Measurements from ENCODE around the gene PALS1.

The PALS1 gene

DNA sequence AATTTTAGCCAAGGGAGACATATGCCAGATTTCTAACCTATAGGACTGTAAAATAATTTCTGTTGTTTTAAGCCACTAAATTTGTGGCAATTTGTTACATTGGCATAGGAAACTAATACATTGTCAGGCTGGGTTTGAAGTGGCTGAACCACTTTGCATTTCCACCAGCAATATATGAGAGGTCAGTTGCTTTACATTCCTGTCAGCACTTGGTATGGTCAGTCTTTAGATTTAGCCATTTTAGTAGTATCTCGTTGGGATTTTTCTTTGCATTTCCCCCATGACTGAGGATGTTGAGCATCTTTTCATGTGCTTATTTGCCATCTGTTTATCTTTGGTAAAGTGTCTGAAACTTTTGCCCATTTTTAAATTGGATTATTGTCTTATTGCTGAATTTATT lies 3.9 kb downstream of the PALS1 start:
- no peak overlapping the region for H3K9ac ChIP-seq
- H3K27me3 ChIP-seq: no peaks in the 10 kb centered on the region
- peaks cover 8 to 22% (median 15%) of the 10 kb centered on the region in 10 experiments for H3K4me1 ChIP-seq
- TF ChIP-seq Cebpa-rat (IDR thresholded peaks at IDR 0.05): no peak
- H4K20me1 ChIP-seq: peaks cover 0 to 55% (median 9%) of the 10 kb centered on the region in 11 experiments; a peak in 8 of 22 replicates
- H3K9me3 ChIP-seq (replicated peaks in 1 of 11): no peaks in the 10 kb centered on the region
- peaks cover 0 to 6% (median 0%) of the 10 kb centered on the region in 11 experiments; a peak in 1 of 22 replicates for H3K36me3 ChIP-seq
- no peak overlapping the region for H3K27ac ChIP-seq
- no peak overlapping the region for H3K4me3 ChIP-seq
- H3K4me2 ChIP-seq: no peak overlapping the region

DNA sequence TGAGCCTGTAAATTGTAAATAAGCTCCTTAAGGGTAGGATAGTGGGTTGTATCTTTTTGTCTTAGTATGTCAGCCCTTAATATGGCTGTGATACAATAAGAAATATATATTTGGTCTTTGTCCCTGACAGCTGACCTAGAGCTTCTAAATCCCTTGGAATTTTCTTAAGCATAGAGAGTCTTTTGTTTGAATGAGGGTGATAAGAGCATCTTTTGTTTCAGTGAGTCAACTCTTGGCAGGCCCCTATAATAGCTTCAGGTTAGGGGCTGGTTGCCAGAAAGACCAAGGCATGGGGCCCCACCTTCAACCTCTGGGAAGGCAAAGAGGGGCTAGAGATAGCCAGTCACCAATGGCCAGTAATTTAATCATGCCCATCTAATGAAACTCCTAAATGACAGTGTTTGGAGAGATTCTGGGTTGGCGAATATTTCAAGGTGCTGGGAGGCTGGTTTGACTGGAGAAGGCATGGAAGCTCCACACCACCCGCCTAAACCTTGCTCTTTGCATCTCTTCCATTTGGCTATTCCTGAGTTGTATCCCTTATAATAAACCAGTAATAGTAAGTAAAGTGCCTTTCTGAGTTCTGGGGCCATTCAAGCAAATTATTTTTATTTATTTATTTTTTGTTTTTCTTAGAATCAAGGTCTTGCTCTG lies 10.5 kb downstream of the PALS1 start:
- peaks cover 0 to 11% (median under 1%) of the 10 kb centered on the region in 11 experiments; a peak in 6 of 22 replicates for H3K36me3 ChIP-seq
- no peak overlapping the region for H3K4me2 ChIP-seq
- H4K20me1 ChIP-seq: peaks cover 0 to 84% (median 10%) of the 10 kb centered on the region in 11 experiments; a peak in 9 of 22 replicates
- H3K9me3 ChIP-seq (replicated peaks in 1 of 11): no peaks in the 10 kb centered on the region
- no peak overlapping the region for H3K27ac ChIP-seq
- H3K4me3 ChIP-seq: no peak overlapping the region
- TF ChIP-seq Cebpa-rat (IDR thresholded peaks at IDR 0.05): no peak
- H3K4me1 ChIP-seq: peaks cover 0 to 6% (median 5%) of the 10 kb centered on the region in 10 experiments; a peak in 7 of 20 replicates
- no peak overlapping the region for H3K9ac ChIP-seq
- no peaks in the 10 kb centered on the region for H3K27me3 ChIP-seq

GRCh38 chr14:67253076-67253635 lies 11.9 kb downstream of the PALS1 start:
- H4K20me1 ChIP-seq: peaks cover 0 to 80% (median 10%) of the 10 kb centered on the region in 11 experiments; a peak in 9 of 22 replicates

GRCh38 chr14:67257906-67258305 lies 16.7 kb downstream of the PALS1 start:
- Histone ChIP-seq H3K9ac (no peak overlapping the region), H3K9me3 (replicated peaks in 1 of 11) (no peaks in the 10 kb centered on the region), H3K36me3 (peaks cover 0 to 22% (median 5%) of the 10 kb centered on the region in 11 experiments; a peak in 8 of 22 replicates), H3K4me2 (no peak overlapping the region), H4K20me1 (peaks cover 0 to 77% (median 10%) of the 10 kb centered on the region in 11 experiments; a peak in 11 of 22 replicates), H3K4me1 (peaks cover 0 to 6% (median 2%) of the 10 kb centered on the region in 10 experiments; a peak in 5 of 20 replicates), H3K27me3 (no peaks in the 10 kb centered on the region), H3K27ac (no peak overlapping the region), H3K4me3 (no peak overlapping the region)
- TF ChIP-seq Cebpa-rat (IDR thresholded peaks at IDR 0.05): no peak

More at GRCh38 chr14:67253076-67253635, 11.9 kb downstream of the PALS1 start:
- H3K36me3 ChIP-seq: peaks cover 0 to 14% (median 4%) of the 10 kb centered on the region in 11 experiments; a peak in 7 of 22 replicates
- TF ChIP-seq Cebpa-rat (IDR thresholded peaks at IDR 0.05): no peak
- no peak overlapping the region for H3K27ac ChIP-seq
- H3K27me3 ChIP-seq: no peaks in the 10 kb centered on the region
- H3K4me1 ChIP-seq: peaks cover 0 to 6% (median 5%) of the 10 kb centered on the region in 10 experiments; a peak in 7 of 20 replicates
- H3K9ac ChIP-seq: no peak overlapping the region
- no peak overlapping the region for H3K4me2 ChIP-seq
- H3K9me3 ChIP-seq (replicated peaks in 1 of 11): no peaks in the 10 kb centered on the region
- no peak overlapping the region for H3K4me3 ChIP-seq

DNA sequence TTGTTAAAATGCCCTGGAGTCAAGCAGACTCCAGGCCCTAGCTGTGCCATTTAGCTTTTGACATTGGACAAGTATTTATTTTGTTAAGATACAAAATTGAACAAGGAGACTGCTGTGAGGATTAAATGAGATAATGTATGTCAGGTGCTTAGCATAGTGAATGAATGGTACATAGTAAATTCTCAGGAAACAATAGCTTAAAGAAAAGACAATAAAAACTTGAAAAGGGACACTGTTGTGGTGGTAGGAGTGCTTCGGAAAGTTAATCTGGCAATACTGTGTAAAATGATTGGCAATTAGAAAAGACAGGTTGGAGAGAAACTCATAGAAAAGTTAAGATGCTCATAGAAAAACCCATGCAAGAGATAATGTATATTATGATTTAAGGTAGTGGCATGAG lies 19.7 kb downstream of the PALS1 start:
- Histone ChIP-seq H3K4me1 (no peaks in the 10 kb centered on the region; a peak in 1 of 20 replicates), H3K27ac (no peak overlapping the region), H3K36me3 (peaks cover 0 to 22% (median 6%) of the 10 kb centered on the region in 11 experiments; a peak in 7 of 22 replicates), H3K9ac (no peak overlapping the region), H3K4me2 (no peak overlapping the region), H3K27me3 (no peaks in the 10 kb centered on the region), H3K4me3 (no peak overlapping the region), H3K9me3 (replicated peaks in 1 of 11) (0 out of 22 replicates have a peak, but pooled peaks cover 0 to 3% (median 0%) of the 10 kb centered on the region in 11 experiments), H4K20me1 (peaks cover 0 to 69% (median 12%) of the 10 kb centered on the region in 11 experiments; a peak in 11 of 22 replicates)
- TF ChIP-seq Cebpa-rat (IDR thresholded peaks at IDR 0.05): no peak

GRCh38 chr14:67263499-67264149 lies 22.4 kb downstream of the PALS1 start:
- Histone ChIP-seq H3K4me3 (no peak overlapping the region), H4K20me1 (peaks cover 0 to 67% (median 6%) of the 10 kb centered on the region in 11 experiments; a peak in 11 of 22 replicates), H3K27ac (no peak overlapping the region), H3K9me3 (replicated peaks in 1 of 11) (peaks cover 0 to 3% (median 0%) of the 10 kb centered on the region in 11 experiments; a peak in 1 of 22 replicates), H3K4me2 (no peak overlapping the region), H3K27me3 (no peaks in the 10 kb centered on the region), H3K4me1 (peaks cover 7 to 22% (median 19%) of the 10 kb centered on the region in 10 experiments; a peak in 19 of 20 replicates), H3K36me3 (peaks cover 0 to 10% (median 0%) of the 10 kb centered on the region in 11 experiments; a peak in 5 of 22 replicates), H3K9ac (no peak overlapping the region)
- no peak for TF ChIP-seq Cebpa-rat (IDR thresholded peaks at IDR 0.05)

- Histone ChIP-seq H4K20me1 (peaks cover 0 to 72% (median 6%) of the 10 kb centered on the region in 11 experiments; a peak in 12 of 22 replicates), H3K27me3 (no peaks in the 10 kb centered on the region), H3K36me3 (peaks cover 0 to 4% (median 0%) of the 10 kb centered on the region in 11 experiments; a peak in 3 of 22 replicates), H3K4me3 (no peak overlapping the region), H3K27ac (no peak overlapping the region), H3K9me3 (replicated peaks in 1 of 11) (peaks cover 0 to 3% (median 0%) of the 10 kb centered on the region in 11 experiments; a peak in 1 of 22 replicates), H3K9ac (no peak overlapping the region), H3K4me2 (no peak overlapping the region), H3K4me1 (peaks cover 7 to 35% (median 21%) of the 10 kb centered on the region in 10 experiments; a peak in 19 of 20 replicates)
- TF ChIP-seq Cebpa-rat (IDR thresholded peaks at IDR 0.05): no peak
These were observed 23.9 kb downstream of the PALS1 start for GRCh38 chr14:67265131-67265530.

DNA sequence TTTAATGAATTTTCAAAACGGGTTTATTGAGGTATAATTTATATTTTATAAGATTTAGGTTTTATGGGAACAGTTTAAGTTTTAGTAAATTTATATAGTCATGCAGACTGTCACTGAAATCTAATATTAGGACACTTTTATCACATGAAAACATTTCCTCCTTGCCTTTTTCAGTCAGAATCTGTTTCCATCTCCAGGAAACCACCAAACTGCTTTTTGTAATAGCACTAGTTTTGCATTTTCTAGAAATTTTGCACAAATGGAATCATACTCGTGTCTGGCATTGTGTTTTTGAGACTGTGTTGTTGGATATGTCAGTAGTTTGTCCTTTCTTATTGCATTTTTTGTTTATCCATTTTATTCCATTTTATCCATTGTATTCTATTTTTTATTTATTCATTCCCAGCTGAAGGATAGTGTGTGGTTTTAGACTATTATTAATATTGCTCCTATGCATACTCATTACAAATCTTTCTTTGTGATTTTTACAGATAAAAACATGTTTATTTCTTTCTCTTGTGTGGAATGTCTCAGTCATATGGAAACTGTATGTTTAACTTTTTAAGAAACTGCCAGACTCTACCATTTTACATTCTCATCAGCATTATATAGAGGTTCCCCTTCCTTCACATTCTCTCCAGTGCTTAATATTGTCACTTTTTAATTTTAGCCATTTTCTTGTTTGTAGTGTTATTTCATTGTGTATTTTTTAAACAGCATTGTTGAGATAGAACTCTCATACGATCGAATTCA lies 26.5 kb downstream of the PALS1 start:
- H3K36me3 ChIP-seq: peaks cover 7 to 30% (median 19%) of the 10 kb centered on the region in 11 experiments; a peak in 20 of 22 replicates
- H3K4me1 ChIP-seq: peaks cover 7 to 37% (median 21%) of the 10 kb centered on the region in 10 experiments; a peak in 19 of 20 replicates
- H3K4me2 ChIP-seq: peak overlapping the region; percentile 10 to 65 (median 38); a peak in 18 of 22 replicates
- TF ChIP-seq Cebpa-rat (IDR thresholded peaks at IDR 0.05): no peak
- peaks cover 0 to 53% (median 0%) of the 10 kb centered on the region in 11 experiments; a peak in 8 of 22 replicates for H4K20me1 ChIP-seq
- H3K27me3 ChIP-seq: no peaks in the 10 kb centered on the region
- H3K9ac ChIP-seq: no peak overlapping the region
- H3K4me3 ChIP-seq: no peak overlapping the region
- no peak overlapping the region for H3K27ac ChIP-seq
- H3K9me3 ChIP-seq (replicated peaks in 1 of 11): peaks cover 0 to 9% (median 3%) of the 10 kb centered on the region in 11 experiments; a peak in 9 of 22 replicates

All from BLaER1 treated with 17β-estradiol and CSF1 and Interleukin-3, amounts not matched to agents 10 nM and 100 nM (cell line).